ENCODE measurements around the gene ADRB2. TPM values are rescaled to one million over a fixed set of nuclear protein-coding genes. Genes with fewer than 3 reads are reported as not detected.
A peak's percentile ranks its signal among the peaks of the same experiment; 100 is the strongest.
"Not testable (repeated sequence)": the region's sequence is repeated elsewhere in the genome, so short reads cannot be mapped to it uniquely, and the experiment has no call there.

ADRB2 gene
- total RNA-seq, 1 donor from 2014 or later, result 0.83 TPM

DNA sequence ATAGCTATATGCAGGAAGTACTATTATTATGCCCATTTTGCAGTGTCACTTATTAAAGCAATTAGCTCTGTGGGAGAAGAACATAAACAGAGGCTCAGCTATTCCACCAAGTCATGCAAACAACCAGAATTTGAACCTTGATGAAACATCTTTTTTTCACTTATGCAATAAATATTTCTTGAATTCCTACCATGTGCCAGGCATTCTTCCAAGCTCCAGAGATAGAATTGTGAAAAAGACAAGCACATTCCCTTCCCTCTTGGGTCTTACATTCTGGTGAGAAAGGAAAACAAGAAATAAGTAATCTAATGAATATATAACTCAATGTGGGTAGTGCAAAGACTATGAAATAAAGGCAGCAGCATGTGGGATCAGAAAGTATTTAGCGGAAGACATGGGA, 32.1 kb upstream of the ADRB2 start:
- Mint-ChIP-seq H3K9me3 (no peaks in the 10 kb centered on the region), H3K4me1 (ENCODE audit: low read depth) (peaks cover 31% of the 10 kb centered on the region), H3K27me3 (ENCODE audit: insufficient read depth) (peaks cover 9% of the 10 kb centered on the region), H3K4me3 (no peak overlapping the region), H3K36me3 (ENCODE audit: low read depth) (peaks cover 1% of the 10 kb centered on the region), H3K27ac (no peak overlapping the region)
- no peak for DNase-seq (ENCODE audit: low spot score)
- intact Hi-C loops (cut with micrococcal nuclease), result no loop called here

DNA sequence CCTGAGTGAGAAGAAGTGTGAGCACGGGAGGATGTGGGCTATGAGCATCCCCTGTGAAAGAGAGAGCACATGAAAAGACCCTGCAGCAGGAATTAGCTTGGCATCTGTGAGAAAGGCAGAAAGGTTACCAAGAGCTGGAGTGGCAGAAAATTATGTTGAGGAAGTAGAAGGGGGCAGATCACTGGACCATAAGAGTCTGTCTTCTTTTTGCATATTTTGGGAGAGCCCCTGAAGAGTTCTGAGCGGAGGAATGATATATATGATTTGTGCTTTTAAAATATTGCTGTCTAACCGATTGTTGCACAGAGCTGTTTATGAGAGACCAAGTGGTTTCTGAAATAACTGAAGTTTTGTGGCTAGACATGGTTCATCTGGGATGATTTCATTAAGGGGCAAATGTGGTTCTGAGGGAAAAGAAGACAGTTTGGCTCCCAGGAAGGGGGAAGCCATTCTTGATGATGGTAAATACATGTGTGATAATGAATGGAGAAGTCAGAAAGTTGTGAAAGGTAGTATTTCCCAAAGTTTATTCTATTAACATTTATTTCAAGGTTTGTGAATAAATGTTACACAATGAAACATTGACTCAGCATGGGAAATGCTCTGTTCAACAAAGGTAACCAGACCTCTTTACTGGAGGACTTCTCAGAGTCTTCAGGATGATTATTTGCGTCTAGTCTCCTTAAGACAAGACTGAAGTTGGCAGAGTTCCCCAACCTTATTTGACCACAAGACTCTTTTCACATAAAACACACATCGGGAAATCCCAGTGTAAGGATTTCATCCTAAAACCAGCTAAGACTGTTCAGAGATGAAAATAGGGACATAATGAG, 31.5 kb upstream of the ADRB2 start:
- no peaks in the 10 kb centered on the region for H3K9me3 Mint-ChIP-seq
- intact Hi-C loops (cut with micrococcal nuclease), result no loop called here

GRCh38 chr5:148796936-148797335, 29.5 kb upstream of the ADRB2 start:
- no peak for DNase-seq (ENCODE audit: low spot score)
- peaks cover 14% of the 10 kb centered on the region for H3K4me1 Mint-ChIP-seq (ENCODE audit: low read depth)
- H3K4me3 Mint-ChIP-seq, result no peak overlapping the region
- H3K27me3 Mint-ChIP-seq (ENCODE audit: insufficient read depth), result peaks cover 9% of the 10 kb centered on the region
- peaks cover 4% of the 10 kb centered on the region for H3K9me3 Mint-ChIP-seq
- H3K36me3 Mint-ChIP-seq (ENCODE audit: low read depth), result peaks cover 1% of the 10 kb centered on the region
- intact Hi-C loops (cut with micrococcal nuclease), result no loop called here
- H3K27ac Mint-ChIP-seq, result no peak overlapping the region

More for the DNA sequence above, 31.5 kb upstream of the ADRB2 start:
- DNase-seq (ENCODE audit: low spot score), result no peak
- Mint-ChIP-seq H3K36me3 (ENCODE audit: low read depth) (peaks cover 1% of the 10 kb centered on the region), H3K27me3 (ENCODE audit: insufficient read depth) (peaks cover 9% of the 10 kb centered on the region), H3K4me3 (no peak overlapping the region), H3K27ac (no peak overlapping the region), H3K4me1 (ENCODE audit: low read depth) (peaks cover 31% of the 10 kb centered on the region)

GRCh38 chr5:148798786-148799185, 27.6 kb upstream of the ADRB2 start:
- Mint-ChIP-seq H3K36me3 (ENCODE audit: low read depth) (peaks cover 1% of the 10 kb centered on the region), H3K27ac (no peak overlapping the region), H3K4me1 (ENCODE audit: low read depth) (peaks cover 17% of the 10 kb centered on the region), H3K27me3 (ENCODE audit: insufficient read depth) (peaks cover 9% of the 10 kb centered on the region), H3K9me3 (peaks cover 9% of the 10 kb centered on the region), H3K4me3 (no peak overlapping the region)
- DNase-seq (ENCODE audit: low spot score), result no peak
- intact Hi-C loops (cut with micrococcal nuclease), result no loop called here

DNA sequence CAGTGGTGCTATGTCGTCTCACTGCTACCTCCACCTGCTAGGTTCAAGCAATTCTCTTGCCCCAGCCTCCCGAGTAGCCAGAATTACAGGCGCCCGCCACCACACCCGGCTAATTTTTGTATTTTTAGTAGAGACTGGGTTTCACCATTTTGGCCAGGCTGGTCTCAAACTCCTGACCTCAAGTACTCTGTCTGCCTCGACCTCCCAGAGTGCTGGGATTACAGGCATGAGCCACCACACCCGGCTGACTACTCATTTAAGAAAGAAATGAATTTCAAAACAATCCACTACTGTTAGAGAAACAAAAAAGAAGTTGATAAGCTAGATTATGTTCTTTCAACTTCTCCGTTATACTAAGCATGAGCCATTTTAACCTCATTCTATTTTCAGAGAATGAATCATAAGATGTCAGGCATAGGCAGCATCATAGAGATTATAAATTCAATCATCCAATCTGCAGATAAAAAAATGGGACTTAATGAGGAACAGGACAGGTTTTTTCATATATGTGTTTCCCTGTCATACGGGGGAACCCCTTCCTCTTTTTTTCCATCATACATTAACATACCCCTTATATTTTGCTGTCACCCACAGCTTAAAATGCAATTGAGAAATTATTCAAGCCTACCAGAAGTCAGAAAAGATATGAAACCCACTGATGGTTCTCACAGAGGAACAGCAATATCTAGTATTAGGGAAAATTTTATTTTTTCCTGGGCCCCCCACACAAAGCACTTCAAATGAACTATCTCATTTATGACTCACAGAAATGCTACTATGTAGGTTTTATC, 26.5 kb upstream of the ADRB2 start:
- intact Hi-C loops (cut with micrococcal nuclease), result loop anchor here (1.0 kb wide), 1 partner anchor 9 kb away; no protein-coding TSS in a partner anchor
- H3K27me3 Mint-ChIP-seq (ENCODE audit: insufficient read depth), result peaks cover 4% of the 10 kb centered on the region
- DNase-seq (ENCODE audit: low spot score), result no peak
- peaks cover 20% of the 10 kb centered on the region for H3K4me1 Mint-ChIP-seq (ENCODE audit: low read depth)
- peaks cover 9% of the 10 kb centered on the region for H3K9me3 Mint-ChIP-seq
- peaks cover 1% of the 10 kb centered on the region for H3K36me3 Mint-ChIP-seq (ENCODE audit: low read depth)
- H3K4me3 Mint-ChIP-seq, result no peak overlapping the region
- peak overlapping the region; percentile 43 for H3K27ac Mint-ChIP-seq

GRCh38 chr5:148801682-148802276, 24.6 kb upstream of the ADRB2 start:
- H3K27ac Mint-ChIP-seq, result no peak overlapping the region
- H3K9me3 Mint-ChIP-seq, result peaks cover 9% of the 10 kb centered on the region
- no peak overlapping the region for H3K4me3 Mint-ChIP-seq
- peaks cover 3% of the 10 kb centered on the region for H3K27me3 Mint-ChIP-seq (ENCODE audit: insufficient read depth)
- H3K4me1 Mint-ChIP-seq (ENCODE audit: low read depth), result peaks cover 36% of the 10 kb centered on the region
- intact Hi-C loops (cut with micrococcal nuclease), result no loop called here
- peaks cover 1% of the 10 kb centered on the region for H3K36me3 Mint-ChIP-seq (ENCODE audit: low read depth)
- no peak for DNase-seq (ENCODE audit: low spot score)

GRCh38 chr5:148803451-148803850, 23.0 kb upstream of the ADRB2 start:
- peaks cover 44% of the 10 kb centered on the region for H3K4me1 Mint-ChIP-seq (ENCODE audit: low read depth)
- H3K27me3 Mint-ChIP-seq (ENCODE audit: insufficient read depth); intact Hi-C loops (cut with micrococcal nuclease); DNase-seq (ENCODE audit: low spot score); H3K4me3 Mint-ChIP-seq; H3K9me3 Mint-ChIP-seq; H3K36me3 Mint-ChIP-seq (ENCODE audit: low read depth): not testable (repeated sequence)
- H3K27ac Mint-ChIP-seq, result peak overlapping the region; percentile 53

- Mint-ChIP-seq H3K9me3 (peaks cover 9% of the 10 kb centered on the region), H3K36me3 (ENCODE audit: low read depth) (peaks cover 2% of the 10 kb centered on the region), H3K27ac (no peak overlapping the region), H3K27me3 (ENCODE audit: insufficient read depth) (no peaks in the 10 kb centered on the region), H3K4me3 (no peak overlapping the region), H3K4me1 (ENCODE audit: low read depth) (peaks cover 53% of the 10 kb centered on the region)
- intact Hi-C loops (cut with micrococcal nuclease), result no loop called here
- no peak for DNase-seq (ENCODE audit: low spot score)
Measured at GRCh38 chr5:148804393-148804792, 22.0 kb upstream of the ADRB2 start.

DNA sequence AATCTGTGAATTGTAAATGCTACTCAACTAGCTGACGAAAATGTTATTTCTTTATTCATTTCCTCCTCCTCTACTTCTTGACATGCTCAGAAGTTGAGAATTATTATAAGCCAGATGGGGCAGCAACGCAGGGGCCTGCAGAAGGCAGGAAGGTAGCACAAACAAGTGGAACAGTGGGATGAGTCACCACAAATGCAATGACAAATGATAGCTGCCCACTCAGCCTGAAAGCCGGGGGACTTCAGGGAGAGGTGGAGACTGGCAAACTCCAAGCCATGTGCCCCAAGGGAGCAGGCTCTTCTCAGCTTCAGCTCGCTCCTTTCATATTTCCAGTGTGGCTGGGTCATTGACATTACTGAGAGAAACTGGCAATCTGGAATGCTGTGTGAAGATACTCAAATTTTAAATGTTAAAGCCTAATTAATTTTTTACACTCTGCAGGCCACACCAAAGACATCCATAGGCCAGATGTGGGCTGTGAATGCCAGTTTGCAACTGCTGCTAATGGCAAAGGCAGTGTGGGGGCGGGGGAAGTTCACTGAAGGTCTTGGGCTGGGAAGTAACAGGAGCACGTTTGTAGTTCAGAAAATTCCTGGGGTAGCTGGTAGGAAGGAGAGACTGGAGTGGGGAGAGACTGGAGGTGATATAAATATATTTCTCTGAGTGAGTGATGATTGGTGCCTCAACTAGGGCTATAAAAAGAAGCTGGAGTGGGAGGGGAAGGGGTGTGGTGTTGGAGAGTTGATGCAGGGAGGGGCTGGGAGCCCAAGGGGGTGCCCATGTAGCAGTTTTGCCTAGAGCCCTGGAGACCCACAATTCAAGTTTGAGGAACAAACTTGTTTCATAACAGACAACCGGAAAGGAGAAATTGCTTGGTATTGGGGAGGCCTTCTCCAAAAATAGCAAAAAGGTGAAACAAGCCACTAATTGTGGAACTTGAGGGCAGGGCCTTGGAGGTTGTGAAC, 20.8 kb upstream of the ADRB2 start:
- Mint-ChIP-seq H3K4me3 (peak overlapping the region; percentile 60), H3K36me3 (ENCODE audit: low read depth) (peaks cover 2% of the 10 kb centered on the region), H3K9me3 (peaks cover 9% of the 10 kb centered on the region), H3K27ac (peak overlapping the region; percentile 72), H3K27me3 (ENCODE audit: insufficient read depth) (no peaks in the 10 kb centered on the region), H3K4me1 (ENCODE audit: low read depth) (peaks cover 64% of the 10 kb centered on the region)
- intact Hi-C loops (cut with micrococcal nuclease), result loop anchor here (5.0 kb wide), 4 partner anchors 183 to 618 kb away; partner anchors contain the start of genes FBXO38 and PCYOX1L
- DNase-seq (ENCODE audit: low spot score), result no peak

- peaks cover 69% of the 10 kb centered on the region for H3K4me1 Mint-ChIP-seq (ENCODE audit: low read depth)
- H3K27me3 Mint-ChIP-seq (ENCODE audit: insufficient read depth), result no peaks in the 10 kb centered on the region
- no peak overlapping the region for H3K27ac Mint-ChIP-seq
- peaks cover 2% of the 10 kb centered on the region for H3K36me3 Mint-ChIP-seq (ENCODE audit: low read depth)
- H3K9me3 Mint-ChIP-seq, result peaks cover 8% of the 10 kb centered on the region
- DNase-seq (ENCODE audit: low spot score), result no peak
- H3K4me3 Mint-ChIP-seq, result no peak overlapping the region
- intact Hi-C loops (cut with micrococcal nuclease), result loop anchor here (5.0 kb wide), 4 partner anchors 184 to 619 kb away; partner anchors contain the start of genes FBXO38 and PCYOX1L
Measured at GRCh38 chr5:148806520-148806931, 19.9 kb upstream of the ADRB2 start.

- no peak overlapping the region for H3K4me3 Mint-ChIP-seq
- peaks cover 67% of the 10 kb centered on the region for H3K4me1 Mint-ChIP-seq (ENCODE audit: low read depth)
- H3K9me3 Mint-ChIP-seq, result peaks cover 3% of the 10 kb centered on the region
- DNase-seq (ENCODE audit: low spot score), result no peak
- peaks cover 5% of the 10 kb centered on the region for H3K36me3 Mint-ChIP-seq (ENCODE audit: low read depth)
- intact Hi-C loops (cut with micrococcal nuclease), result loop anchor here (5.0 kb wide), 4 partner anchors 186 to 621 kb away; partner anchors contain the start of genes FBXO38 and PCYOX1L
- H3K27ac Mint-ChIP-seq, result no peak overlapping the region
- H3K27me3 Mint-ChIP-seq (ENCODE audit: insufficient read depth), result no peaks in the 10 kb centered on the region
Measured at GRCh38 chr5:148807851-148808250, 18.6 kb upstream of the ADRB2 start.

Data from activated T-helper 1 cell treated with anti-CD3 and anti-CD28 coated beads, Interleukin-12 subunit alpha, Interleukin-12 subunit beta, Interleukin-2, Interleukin-4 antibody, amounts not matched to agents 30 ng/mL and 10 ng/mL and 1 ng/mL, durations not matched to agents 14 hours and 24 hours and 36 hours (primary cell).